GM21786 (cell line): ENCODE results near the gene CEP164.
"Not testable (repeated sequence)": the region's sequence is repeated elsewhere in the genome, so short reads cannot be mapped to it uniquely, and the experiment has no call there.

Source experiments
- ATAC-seq: cut with Tn5 transposase; IDR thresholded peaks from one replicate; pipeline ENCODE4 v1.9.1; 2021; ENCODE audit not compliant: unreplicated experiment

The CEP164 gene

GRCh38 chr11:117303646-117304315, 23.9 kb upstream of the CEP164 start:
- ATAC-seq = no peak

DNA sequence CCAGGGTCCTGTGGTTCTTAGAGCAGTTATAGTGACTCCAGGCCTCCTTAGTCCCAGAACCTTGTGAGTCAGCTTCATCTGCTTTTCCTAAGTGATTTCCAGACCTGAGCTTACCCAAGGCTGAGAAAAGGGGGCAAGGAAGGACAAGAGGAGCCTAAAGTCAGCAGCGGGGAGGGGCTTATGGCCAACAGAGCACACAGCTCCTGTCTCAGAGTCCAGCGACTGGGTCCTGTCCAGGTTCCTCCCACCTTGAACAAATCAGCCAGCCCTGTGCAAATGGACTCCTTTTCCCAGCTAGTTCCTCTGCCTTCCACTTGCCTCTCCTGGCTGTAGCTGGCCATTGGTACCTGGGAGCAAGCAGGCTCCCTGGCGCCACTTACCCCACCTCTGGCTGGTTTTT, 22.5 kb upstream of the CEP164 start:
- ATAC-seq = no peak

DNA sequence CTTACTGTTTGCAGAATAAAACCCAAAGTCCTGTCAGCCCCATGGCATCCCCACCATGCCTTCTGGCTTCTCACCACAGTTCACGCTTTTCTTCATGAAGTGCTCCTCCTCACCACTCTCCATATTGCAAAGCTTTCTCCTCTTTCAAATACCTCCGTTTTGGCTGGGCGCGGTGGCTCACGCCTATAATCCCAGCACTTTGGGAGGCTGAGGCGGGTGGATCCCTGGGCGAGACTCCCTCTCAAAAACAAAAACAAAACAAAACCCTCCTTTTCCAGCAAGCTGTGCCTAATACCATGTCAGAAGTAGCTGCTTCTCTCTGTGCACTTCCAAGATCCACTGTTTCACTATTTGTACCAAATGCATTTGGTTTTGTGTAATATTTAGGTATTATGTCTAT, 18.3 kb upstream of the CEP164 start:
- no peak for ATAC-seq

DNA sequence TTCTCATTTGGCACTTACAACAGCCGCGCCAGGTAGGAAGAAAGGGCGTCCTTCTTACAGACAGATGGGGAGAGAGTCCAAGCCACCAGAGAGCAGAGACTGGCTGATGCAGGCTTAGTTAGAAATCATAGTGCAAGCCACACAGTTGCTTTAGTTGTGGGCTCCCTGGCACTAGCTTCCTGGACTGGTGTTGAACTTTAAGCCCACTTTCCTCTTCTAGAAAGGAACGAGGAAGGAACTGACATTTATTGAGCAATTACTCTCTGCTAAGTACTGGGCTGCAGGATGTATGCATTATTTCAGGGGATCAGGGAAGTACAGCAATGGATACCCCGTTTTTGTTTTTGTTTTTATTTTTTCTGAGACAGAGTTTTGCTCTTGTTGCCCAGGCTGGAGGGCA, 14.6 kb upstream of the CEP164 start:
- ATAC-seq = no peak

GRCh38 chr11:117313828-117314768, 13.6 kb upstream of the CEP164 start:
- no peak for ATAC-seq

DNA sequence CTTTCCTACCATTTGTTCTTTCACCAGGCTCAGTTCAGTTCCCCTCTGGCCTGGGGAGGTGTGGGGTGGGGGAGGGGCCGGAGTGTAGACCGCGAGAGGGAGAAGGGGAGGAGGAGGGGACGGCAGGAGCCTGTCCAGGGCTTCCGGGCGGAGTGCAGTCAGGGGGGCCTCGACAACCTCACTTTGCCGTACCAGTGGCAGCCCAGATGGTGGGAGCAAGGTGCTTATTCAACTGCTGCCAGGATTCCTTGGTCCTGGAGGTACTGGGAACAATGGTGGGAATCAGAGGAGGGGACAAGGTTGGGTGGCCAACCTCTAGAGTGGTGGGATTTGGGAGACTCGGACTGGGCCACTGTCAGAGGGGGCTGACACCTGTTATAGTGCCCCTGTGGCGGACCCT, 12.8 kb upstream of the CEP164 start:
- no peak for ATAC-seq

DNA sequence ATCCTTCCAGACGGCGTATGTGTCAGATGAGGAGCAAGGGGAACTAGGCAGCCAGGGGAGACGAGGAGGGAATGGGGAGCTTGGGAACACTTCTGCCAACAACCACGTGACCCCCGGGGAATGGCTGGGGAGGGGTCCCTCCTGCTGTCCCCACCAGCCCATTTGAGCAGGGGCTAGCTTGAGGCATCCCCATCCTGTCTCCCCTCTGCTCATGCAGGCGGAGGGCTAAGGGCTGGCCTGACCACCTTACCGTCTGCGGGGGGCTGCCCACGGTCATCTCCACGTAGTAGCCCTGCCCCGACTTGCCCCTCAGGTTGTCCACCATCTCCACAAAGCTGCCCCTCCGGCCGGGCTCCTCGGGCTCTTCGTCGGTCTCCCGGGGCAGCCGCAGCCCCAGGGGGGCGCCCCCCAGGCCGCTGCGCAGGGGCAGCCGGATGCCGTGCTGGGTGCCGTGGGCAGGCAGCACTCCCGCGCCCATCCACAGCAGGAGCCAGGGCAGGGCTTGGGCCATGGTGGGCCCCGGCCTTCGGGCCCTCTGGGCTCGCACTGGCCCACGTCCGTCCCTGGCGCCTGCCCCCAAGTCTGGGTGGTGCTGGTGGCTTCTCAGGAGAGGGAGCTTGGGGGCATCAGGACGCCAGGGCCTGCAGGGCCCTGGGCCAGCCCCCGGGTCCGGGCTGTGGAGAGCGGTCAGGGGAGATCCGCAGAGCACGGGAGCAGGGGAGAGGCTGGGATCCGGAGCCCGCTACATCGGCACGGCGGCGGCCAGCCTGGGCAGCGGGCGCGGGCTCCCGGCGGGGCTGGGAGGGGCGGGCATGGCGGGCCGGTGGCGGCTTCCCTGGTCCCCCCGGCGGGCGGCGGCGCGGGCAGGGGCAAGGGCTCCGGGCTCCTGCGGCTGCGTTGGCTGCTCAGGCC, 12.1 kb upstream of the CEP164 start:
- ATAC-seq = no peak

DNA sequence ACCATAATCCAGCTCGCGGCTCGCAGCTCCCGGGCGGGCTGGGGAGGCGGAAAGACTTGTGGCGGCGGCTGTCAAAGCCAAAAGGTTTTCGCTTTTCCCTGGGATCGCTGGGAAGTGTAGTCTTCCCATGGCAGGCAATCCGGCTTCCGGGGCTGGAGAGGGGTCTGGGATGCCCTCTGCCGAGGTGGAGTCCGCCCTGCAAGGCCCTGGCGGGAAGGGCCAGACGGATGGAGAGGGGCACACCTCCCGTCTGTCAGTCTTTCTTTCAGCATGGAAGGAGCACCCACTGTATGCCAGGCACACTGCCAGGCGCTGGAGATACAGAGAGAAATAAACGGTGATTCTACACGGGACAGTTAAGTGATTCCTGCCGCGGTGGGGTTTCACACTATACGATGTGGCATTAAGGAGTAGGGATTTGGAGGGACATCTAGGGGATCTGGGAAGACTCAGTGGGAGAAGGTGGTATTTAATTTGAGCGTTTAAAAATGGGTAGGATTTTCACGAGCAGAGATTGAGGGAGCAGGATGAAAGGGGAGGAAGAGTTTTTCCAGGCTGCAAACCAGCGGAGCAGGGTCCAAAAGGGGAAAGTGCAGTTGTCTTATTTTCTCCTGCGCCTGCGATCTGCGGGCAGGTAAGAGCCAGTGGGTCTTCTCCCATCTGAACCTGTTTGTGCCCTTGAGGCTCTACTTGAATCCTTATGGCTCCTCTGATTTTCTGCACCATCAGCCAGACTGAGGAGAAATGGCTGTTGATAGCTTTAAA, 11.3 kb upstream of the CEP164 start, which contains the start of gene BACE1:
BACE1 (minus strand) TSS at position 60 of the 765 bp plus-strand sequence. CDS start 461 bp downstream, outside the sequence.
- ATAC-seq = no peak

DNA sequence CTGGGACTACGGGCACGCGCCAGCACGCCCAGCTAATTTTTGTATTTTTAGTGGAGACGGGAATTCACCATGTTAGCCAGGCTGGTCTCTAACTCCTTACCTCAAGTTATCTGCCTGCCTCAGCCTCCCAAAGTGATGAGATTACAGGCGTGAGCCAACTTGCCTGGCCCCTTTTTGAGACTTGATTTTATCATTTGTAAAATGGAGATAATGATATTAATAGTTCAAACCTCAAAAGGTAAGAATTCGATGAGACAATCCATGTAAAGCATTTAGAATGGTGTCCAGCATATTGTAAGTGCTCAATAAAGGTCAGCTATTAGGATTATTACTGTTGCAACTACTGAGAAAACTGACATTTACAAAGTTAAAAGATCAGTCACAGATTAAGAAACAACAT, 8.9 kb upstream of the CEP164 start:
- ATAC-seq = no peak

- no peak for ATAC-seq
These were observed 8.3 kb upstream of the CEP164 start for GRCh38 chr11:117319214-117319840.

GRCh38 chr11:117327255-117327566, 443 bp upstream of the CEP164 start:
- ATAC-seq = not testable (repeated sequence)

DNA sequence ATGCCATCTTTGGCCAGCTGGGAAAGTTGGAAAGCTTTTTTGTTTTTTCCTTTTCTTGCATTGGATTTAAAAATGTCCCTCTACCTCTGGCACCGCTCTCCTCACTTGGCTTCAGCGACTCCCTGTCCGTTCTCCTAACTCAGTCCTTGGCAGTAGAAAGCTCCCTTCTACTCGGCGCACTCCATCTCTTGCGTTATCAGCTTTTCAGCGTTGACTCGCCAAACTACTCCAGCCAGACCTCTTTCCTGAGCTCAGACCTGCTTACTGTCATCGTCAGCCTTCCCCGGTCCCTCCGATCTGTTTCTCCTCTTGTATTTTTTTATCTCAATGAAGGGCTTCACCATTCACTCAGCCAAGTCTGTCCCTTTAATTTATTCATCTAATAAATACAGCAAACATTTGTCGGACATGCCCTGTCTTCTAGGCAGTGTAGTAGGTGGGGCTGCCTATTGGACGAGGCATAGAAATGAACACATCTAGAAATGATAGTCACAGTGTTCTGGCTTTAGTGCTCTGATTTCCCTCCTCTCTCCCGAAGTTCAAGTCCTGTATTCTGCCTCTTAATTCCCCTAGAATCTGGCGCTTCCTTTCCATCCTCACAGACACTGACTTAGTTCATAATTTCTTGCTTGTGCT, 839 bp downstream of the CEP164 start:
- ATAC-seq = peak; percentile 3

DNA sequence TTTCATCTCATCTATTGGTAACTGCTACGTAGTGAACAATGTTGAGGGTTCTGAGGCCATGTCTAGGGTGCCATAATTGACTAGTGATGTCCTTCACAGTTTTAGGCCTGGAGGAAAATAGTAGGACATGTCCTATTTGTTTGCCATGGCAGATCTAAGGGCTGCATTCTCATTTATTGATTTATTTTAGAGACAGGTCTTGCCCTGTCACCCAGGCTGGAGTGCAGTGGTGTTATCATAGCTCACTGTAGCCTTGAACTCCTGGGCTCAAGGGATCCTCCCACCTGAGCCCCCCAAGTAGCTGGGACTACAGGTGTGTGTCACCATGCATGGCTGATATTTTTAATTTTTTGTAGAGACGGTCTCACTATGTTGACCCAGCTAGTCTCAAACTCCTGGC, 5.2 kb downstream of the CEP164 start:
- no peak for ATAC-seq

DNA sequence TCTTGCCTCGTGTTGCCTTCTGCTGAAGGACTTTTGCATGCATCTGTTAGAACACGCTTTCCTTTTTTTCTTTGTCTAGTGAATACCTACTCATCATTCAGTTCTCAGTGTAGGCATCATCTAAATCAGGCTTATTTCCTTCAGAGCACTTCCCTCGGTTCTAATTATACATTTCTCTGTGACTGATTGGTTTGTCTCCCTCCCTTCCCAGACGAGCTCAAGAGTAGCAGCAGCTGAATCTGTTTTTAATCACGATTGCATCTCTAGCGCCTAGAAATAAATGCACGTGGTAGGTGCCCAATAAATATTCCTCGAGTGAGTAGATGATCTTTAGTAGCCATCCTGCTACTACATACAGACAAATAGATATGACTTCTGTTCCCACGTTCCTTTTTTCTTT, 6.3 kb downstream of the CEP164 start:
- ATAC-seq = no peak

DNA sequence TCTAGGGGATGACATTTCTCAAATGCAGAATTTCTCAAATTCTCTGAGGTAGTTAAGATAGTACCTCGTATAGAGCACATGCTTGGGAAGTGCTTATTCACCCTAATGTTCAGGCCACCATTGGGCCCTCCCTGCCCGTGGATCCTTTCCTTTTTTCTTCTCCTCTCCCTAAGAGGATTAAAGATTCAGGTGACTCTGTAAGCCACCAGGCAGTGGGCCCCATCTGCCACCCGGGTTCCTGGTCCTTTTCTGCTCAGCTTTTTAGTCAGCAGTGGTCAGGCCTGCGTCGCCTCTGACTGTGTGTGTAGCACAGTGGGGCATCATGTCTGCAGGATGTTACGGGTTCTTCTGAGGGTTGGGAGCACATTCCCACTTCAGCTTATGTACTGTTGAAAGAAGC, 7.2 kb downstream of the CEP164 start:
- no peak for ATAC-seq

DNA sequence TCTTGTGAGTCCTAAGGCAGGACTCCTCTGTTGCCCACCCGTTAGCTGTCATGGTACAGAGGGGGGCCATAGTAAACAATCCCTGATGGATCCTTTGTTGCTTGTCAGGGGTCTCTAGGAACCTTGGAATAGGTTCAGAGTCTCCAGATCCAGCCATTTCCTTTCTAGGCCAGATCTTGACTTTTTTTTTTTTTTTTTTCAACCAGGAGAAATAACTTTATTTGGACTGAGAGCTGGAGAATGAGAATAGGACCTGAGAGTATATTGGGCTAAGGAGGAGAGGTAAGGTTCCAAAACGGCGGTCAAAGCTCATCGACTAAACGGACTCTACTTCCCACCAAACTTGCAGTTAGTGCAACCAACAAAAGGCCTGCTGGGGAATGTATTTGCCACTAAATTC, 7.7 kb downstream of the CEP164 start:
- no peak for ATAC-seq

DNA sequence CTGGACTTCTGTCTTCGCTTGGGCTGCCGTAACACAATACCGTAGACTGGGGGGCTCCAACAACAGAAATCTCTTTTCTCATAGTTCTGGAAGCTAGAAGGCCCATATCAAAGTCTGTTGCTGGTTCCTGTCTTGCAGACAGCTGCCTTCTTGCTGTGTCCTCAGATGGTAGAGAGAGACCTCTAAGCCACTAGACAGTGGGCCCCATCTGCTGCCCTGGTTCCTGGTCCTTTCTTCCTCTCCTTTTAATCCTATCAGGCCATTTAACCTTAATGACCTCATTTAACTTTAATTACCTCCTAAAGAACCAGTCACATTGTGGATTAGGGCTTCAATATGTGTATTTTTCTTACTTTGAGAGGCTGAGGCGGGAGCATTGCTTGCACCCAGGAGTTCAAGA, 9.4 kb downstream of the CEP164 start:
- ATAC-seq = no peak

DNA sequence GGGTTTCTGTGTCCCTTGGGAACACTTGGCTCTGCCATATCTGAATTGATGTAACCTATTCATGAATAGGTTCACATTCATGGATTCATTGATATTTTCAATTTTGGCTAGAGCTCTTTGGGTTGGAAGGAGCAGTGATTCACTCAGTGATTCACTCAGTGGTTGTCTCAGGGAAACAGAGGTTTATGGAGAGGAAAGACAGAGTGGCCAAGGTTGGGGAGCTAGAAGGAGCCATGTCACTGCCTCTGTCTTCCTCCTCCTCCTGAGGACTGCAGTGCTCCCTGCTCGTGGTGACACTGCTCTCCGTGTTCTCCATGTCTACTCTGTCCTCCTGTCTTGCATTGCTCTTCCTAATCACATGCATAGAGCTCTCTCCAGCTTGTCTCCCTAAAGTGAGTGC, 17.4 kb downstream of the CEP164 start:
- ATAC-seq = no peak

GRCh38 chr11:117354550-117354949, 26.9 kb downstream of the CEP164 start:
- ATAC-seq = no peak
